GM19240 (cell line): ENCODE results near the gene RPIA.
A peak's percentile ranks its signal among the peaks of the same experiment; 100 is the strongest.
"Not testable (repeated sequence)": the region's sequence is repeated elsewhere in the genome, so short reads cannot be mapped to it uniquely, and the experiment has no call there.

Experiments used
- DNase-seq: peaks from one replicate; pipeline ENCODE4 v3.0.0; 2011; ENCODE audit warnings: low spot score; ENCODE audit not compliant: insufficient read length

The RPIA gene

DNA sequence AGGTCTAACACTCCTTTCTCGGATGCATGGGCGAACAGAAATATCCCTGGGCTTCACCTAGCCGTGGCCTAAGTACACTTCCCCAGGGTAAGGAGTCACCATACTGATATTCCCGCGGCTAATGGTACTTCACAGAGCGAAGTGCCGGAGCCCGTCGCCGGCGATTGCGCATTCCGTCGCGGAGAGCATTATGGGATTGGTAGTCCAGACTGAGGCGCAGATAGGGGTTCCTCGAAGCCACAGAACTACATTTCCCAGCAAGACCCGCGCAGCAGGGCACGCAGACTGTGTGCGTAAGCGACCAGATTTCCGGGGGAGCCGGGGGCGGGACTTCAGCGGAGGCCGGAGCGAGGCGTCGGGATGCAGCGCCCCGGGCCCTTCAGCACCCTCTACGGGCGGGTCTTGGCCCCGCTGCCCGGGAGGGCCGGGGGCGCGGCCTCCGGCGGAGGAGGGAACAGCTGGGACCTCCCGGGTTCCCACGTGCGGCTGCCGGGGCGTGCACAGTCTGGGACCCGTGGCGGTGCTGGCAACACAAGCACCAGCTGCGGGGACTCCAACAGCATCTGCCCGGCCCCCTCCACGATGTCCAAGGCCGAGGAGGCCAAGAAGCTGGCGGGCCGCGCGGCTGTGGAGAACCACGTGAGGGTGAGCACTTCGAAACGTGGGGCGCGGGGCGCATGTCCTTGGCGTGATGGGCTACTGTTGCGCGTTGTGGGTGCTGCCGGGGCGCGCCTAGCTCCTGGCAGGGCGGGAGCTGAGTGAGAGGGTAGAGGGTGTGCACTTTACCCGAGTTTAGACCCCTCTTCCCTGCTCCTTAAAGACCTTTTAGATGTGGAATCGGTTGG lies at the start of gene RPIA:
TSS of gene RPIA (plus strand) at position 335 of the 845 bp plus-strand sequence. CDS start at position 361, 26 bp downstream.
- DNase-seq = peak; percentile 84

- no peak for DNase-seq
Measured at GRCh38 chr2:88642278-88642677, 49.2 kb upstream of the RPIA start.

- not testable (repeated sequence) for DNase-seq
Measured at GRCh38 chr2:88645291-88645882, 46.1 kb upstream of the RPIA start.

DNA sequence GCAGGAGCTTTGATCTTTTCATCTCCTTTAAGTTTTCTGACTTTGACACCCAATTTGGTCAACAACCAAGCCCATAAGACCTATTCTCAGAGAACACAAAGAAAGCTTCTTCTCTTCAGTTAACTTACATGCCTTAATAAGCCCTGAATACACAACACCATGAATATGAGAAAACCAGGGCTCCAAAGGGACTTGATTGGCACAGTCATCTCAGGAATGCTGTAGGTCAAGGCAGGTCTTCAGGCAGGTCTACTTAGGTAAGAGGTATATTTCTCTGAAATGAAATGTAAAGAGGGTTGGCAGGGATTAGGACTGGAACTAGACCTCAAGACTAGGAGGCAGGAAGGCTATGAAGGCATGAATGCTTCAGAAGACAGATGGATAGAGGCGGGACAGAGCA lies 39.8 kb upstream of the RPIA start:
- DNase-seq = no peak

DNA sequence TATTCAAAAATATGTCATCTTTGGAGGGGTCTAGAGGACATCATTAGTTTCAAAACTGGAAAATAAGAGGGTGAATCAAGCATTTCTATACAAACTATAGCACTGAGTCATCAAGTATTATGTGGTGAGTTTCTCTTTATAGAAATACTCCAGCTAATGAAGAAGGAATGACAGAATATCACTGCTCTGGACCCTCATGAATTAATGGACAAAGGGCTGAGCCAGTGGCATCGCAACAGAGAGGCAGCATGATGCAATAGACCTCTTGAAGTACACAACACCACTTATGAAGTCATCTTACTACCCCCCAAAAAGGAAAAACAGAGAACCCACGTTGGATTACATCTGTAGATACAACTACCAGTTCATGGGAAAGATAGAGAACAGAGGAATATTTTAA lies 36.8 kb upstream of the RPIA start:
- no peak for DNase-seq

DNA sequence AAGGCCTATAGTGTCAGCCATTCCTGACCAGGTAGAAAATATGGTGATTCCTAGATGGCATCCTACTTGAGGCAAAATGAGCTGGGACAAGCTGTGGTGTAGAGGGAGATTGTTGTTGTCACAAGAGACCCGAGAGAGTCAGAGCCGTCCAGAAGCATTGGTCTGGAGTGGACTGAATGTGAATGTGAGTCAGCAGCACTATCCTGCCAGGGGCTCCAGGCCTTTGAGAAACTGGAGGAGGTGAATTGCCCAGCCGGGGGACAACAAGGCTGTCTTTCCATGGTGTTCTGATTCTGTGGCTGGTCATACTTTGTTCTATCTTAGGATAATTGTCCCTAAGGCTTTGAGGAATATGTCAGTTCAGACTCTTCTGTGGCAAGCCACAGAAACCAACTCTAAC lies 34.8 kb upstream of the RPIA start:
- DNase-seq = no peak

DNA sequence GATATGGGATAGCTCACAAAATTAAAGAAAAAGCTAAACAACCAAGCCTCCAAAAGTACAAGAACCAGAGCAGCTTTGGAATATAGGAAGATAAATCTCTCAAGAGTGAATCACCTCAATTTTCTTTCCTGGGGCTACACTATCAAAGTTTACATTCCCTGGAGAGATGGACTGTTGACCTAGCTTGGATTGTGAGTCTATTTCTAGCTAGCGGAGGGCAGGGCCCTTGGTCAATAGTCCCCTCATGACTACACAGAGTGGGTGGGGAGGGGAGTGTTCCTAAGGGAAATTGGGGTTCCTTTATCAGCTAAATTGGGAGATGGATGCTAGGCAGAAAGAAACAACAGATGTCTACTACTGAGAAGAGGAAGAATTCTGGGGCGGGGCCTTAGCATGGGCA lies 34.3 kb upstream of the RPIA start:
- DNase-seq = no peak

GRCh38 chr2:88658326-88658725 lies 33.1 kb upstream of the RPIA start:
- DNase-seq = no peak

- DNase-seq = no peak
Measured at GRCh38 chr2:88658881-88659537, 32.5 kb upstream of the RPIA start.

DNA sequence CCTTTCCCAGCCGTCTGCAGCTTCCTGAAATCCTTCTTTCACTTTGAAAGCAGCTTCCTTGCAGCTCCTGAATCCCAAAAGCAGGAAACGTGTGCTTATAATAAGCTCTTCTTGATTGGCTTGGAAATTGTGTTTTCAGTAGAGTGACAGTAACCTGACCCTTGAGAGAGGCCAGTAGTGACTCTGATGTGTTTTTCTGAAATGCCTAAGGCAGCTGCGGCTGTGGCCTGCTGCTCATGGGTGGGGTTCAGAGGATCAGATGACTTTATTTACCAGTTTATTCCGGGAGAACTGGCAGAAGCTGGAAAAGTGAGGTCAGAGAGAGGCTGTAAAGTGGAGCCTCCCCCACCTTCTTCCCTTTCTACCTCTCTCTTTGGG lies 31.9 kb upstream of the RPIA start:
- no peak for DNase-seq

- no peak for DNase-seq
Measured at GRCh38 chr2:88660622-88661021, 30.9 kb upstream of the RPIA start.

DNA sequence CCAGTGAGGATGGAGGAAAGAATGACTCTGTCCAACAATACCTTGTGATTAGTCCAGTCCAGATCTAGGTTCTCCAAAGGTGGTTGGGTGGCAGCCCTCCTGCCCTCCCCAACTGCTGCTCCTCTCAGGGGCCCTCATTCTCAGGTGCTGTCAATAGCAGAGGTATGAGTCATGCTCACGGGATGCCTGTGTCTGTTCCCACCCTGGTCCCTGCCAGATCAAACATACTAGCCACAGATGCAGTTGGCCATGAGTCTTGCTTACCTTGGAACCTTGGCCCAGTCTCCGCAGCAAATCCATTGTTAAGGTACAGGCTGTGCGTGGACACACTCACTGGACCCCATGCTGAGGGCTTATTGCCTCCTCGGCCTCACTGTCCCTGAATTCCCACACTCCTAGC lies 24.9 kb upstream of the RPIA start:
- DNase-seq = no peak

DNA sequence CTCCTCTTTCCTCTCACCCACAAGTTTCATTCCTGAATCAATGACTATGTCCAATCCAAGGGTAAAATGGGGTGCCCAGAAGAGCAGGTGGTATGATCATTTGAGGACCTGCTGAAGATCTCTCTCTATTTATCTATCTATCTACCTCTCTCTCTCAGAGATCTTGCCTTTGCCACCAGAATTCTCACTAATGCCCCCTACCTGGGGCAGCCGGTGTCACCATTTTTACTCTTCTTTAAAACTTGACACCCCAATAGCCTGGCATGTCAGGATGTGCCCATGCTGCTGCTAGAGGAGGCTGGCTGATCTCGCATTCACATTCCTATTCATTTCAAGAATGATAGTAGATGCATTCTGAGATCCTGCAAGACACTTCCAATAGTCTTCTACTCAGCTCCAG lies 24.3 kb upstream of the RPIA start:
- DNase-seq = no peak

DNA sequence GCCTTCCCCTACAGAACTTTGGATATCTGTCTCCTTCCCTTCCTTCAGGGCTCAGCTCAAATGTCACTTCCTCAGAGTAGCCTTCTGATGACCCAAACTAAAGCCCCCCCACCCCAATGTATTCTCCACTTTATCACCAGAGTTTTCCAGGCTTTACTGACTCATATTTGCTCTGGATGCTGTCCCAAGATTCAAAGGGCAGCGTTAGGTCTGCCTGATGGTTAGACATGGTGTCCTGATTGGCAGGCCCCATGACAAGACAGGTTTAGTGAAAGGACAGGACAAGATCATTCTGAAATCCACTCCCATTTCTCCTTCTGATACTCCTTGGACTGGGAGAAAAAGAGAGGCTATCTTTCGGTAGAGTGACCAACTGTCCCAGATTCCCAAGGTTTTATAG lies 22.6 kb upstream of the RPIA start:
- no peak for DNase-seq

GRCh38 chr2:88669482-88670214 lies 21.8 kb upstream of the RPIA start:
- DNase-seq = no peak

DNA sequence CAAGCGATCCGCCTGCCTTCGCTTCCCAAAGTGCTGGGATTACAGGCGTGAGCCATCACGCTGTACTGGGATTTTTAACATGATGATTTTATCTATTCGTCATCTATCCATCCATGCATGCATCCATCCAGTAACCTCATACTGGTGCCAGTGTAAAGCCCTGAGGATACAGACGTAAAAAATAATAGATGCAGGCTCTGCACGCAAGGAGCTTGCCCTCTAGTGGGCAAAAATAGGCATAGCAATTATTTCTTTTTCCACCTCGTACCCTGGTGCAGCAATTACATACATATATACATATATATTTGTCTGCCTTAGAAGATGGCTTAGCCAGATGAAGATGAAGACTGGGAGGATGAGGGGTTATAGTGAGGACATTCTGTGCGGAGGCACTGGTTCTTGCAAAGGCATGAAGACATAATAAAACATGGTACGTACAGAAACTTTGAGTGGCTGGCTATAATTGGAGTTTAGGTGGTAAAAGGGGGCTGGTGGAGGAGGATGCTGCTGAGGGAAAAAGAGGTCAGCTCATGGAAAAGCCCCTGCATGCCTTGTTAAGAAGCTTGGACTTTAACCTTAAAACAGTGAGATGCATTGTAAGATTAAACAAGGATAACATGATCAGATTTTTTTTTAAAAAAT lies 19.6 kb upstream of the RPIA start:
- DNase-seq = no peak

- DNase-seq = no peak
Measured at GRCh38 chr2:88673363-88673762, 18.1 kb upstream of the RPIA start.

GRCh38 chr2:88680266-88680902 lies 11.1 kb upstream of the RPIA start:
- DNase-seq = no peak

DNA sequence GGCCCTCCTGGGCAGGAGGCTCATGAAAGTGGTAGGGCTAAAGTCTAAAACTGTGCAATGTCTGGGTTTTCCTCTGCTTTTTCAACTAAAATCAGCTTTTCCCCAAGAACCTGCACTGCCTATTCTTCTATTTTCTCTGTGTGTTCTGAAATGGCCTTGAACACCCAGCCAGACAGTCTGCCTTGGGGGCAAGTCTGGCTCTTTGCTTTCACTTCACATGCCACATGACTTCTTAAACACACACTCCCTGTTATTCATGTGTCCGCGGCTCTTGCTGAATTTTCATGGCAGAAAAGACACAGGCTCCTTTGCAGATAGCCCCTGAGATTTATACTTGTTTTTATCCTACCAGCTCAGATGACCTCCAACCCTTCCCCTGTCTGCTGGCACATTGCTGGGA lies 10.6 kb upstream of the RPIA start:
- no peak for DNase-seq

DNA sequence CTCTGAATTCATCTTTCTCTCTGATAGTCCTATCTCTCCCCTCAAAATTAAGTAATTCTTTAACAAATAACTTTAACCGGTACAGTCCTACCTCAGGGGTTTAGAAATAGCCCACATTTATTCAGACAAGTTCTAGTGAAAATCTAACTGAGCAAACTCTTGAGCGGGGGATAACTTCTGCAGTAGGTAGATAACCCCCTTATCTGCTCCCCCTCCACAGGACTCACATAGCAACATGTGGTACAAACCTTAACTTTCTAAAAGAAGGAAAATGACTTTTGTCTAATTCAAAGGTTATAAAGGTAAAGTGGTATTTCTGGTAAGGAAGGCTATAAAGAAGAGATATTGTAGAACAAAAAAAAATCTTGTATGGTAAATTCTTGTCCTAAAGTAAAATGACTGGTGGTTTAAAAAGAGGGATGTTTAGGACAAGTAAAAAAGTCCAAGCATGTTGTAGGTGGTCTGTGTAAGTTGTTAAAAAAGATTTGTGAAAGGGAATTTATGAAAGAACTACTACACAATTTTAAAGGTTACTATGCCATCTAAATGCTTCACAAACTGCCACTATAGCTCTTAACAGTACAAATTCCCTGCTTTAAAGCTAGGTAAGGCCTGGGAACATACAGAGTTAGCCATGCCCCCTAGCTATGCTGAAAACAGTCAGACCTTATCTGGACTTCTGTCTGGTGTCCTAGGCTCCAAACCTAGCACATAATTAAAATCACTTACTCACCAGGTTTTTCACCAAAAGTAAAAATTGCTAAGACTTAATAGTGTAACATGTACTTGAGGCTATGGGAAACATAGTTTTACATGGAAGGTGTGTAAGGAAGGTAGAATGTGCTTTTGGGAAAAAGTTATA lies 8.1 kb upstream of the RPIA start:
- DNase-seq = no peak
